Neutrophil (primary cell): ENCODE data around the gene HK1.

ENCODE experiments used
- H3K27ac ChIP-seq: fragments of 200-600 bp; sonication (generic); 2 replicates; pipeline ENCODE4 v1.5.1; 2016; ENCODE audit warnings: mild to moderate bottlenecking, moderate library complexity
- H3K27me3 ChIP-seq: fragments of 200-600 bp; sonication (generic); 2 replicates; pipeline ENCODE4 v1.6.0; 2016; ENCODE audit warnings: mild to moderate bottlenecking
- H3K36me3 ChIP-seq: fragments of 200-600 bp; sonication (generic); 2 replicates; pipeline ENCODE4 v1.5.1; 2017
- H3K4me1 ChIP-seq, 2 experiments: fragments of 200-600 bp in 1 of 2; sonication (generic) in 1 of 2; 1 replicate in 1 of 2; 2 replicates in 1 of 2; pipeline versions ENCODE4 v1.5.1 to v1.6.1; 2013 to 2016; ENCODE audit warnings: low read depth in 1 of 2, low read length in 1 of 2, mild to moderate bottlenecking in 1 of 2, moderate library complexity in 1 of 2; ENCODE audit not compliant: control insufficient read depth in 1 of 2, insufficient read depth in 1 of 2
- H3K4me3 ChIP-seq, 2 experiments: fragments of 200-600 bp in 1 of 2; sonication (generic) in 1 of 2; 1 replicate in 1 of 2; 2 replicates in 1 of 2; pipeline ENCODE4 v1.5.1; 2013 to 2016; ENCODE audit warnings: low read depth in 1 of 2, low read length in 1 of 2, mild to moderate bottlenecking in 1 of 2, moderate library complexity in 1 of 2
- H3K9me3 ChIP-seq: fragments of 200-600 bp; sonication (generic); 2 replicates; pipeline ENCODE4 v1.5.1; 2016
- TF ChIP-seq, protein P1 (sequence below): fragments of 200-600 bp; sonication (generic); IDR thresholded peaks from 2 replicates; pipeline ENCODE4 v1.5.1; 2016; ENCODE audit warnings: antibody characterized with exemption

Gene HK1

DNA sequence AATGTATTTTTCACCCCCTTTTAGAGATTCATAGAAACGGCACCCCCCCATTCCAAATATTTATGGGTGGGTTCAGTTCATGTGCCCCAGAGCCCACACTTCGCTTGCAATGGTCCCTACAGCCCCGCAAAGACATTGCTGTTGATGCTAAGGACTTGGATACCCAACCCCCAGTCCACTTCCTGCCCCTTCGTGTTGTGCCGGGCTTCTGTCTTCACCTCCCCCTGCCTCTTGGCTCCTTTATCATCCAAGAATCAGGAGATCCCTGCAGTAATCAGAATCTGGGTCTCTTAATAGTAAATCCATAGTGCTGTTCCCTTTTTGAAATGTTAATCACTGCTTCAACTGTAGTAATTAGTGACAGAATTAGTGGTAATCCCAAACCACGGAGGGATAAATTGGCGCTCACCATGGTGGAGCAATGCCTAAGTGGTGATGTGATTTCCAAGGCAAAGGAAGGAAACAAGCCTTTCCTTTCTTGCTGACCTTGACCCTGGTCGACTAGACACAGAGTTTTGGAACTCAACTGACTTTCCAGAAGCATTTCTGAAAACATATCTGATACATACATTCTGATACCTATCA lies 67.7 kb downstream of the HK1 start:
- H3K9me3 ChIP-seq: no peaks in the 10 kb centered on the region
- TF ChIP-seq, protein P1, sequence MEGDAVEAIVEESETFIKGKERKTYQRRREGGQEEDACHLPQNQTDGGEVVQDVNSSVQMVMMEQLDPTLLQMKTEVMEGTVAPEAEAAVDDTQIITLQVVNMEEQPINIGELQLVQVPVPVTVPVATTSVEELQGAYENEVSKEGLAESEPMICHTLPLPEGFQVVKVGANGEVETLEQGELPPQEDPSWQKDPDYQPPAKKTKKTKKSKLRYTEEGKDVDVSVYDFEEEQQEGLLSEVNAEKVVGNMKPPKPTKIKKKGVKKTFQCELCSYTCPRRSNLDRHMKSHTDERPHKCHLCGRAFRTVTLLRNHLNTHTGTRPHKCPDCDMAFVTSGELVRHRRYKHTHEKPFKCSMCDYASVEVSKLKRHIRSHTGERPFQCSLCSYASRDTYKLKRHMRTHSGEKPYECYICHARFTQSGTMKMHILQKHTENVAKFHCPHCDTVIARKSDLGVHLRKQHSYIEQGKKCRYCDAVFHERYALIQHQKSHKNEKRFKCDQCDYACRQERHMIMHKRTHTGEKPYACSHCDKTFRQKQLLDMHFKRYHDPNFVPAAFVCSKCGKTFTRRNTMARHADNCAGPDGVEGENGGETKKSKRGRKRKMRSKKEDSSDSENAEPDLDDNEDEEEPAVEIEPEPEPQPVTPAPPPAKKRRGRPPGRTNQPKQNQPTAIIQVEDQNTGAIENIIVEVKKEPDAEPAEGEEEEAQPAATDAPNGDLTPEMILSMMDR: no peak
- H3K27me3 ChIP-seq: no peaks in the 10 kb centered on the region
- H3K4me3 ChIP-seq: no peak overlapping the region
- H3K27ac ChIP-seq: peak overlapping the region; percentile 48
- peaks cover 67% of the 10 kb centered on the region in 2 experiments for H3K4me1 ChIP-seq
- peaks cover 12% of the 10 kb centered on the region for H3K36me3 ChIP-seq

DNA sequence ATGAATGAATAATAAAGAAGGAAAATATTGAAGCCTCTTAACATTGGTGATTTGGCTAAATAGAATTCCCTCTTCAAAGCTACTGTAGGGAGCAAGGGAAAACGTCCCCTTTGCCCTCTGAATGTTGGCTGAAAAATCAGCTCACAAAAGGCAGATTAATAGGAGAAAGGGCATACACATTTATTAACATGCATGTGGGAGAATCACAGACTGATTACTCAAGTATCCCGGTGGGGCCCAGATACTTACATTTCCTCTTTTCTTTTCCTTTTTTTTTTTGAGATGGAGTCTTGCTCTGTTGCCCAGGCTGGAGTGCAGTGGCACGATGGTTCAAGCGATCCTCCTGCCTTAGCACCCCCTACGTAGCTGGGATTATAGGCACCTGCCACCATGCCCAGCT lies 68.5 kb downstream of the HK1 start:
- peaks cover 12% of the 10 kb centered on the region for H3K36me3 ChIP-seq
- TF ChIP-seq, protein P1: no peak
- H3K4me3 ChIP-seq: no peak overlapping the region
- H3K27me3 ChIP-seq: no peaks in the 10 kb centered on the region
- H3K27ac ChIP-seq: peak overlapping the region; percentile 84
- no peaks in the 10 kb centered on the region for H3K9me3 ChIP-seq
- H3K4me1 ChIP-seq: peaks cover 67% of the 10 kb centered on the region in 2 experiments

DNA sequence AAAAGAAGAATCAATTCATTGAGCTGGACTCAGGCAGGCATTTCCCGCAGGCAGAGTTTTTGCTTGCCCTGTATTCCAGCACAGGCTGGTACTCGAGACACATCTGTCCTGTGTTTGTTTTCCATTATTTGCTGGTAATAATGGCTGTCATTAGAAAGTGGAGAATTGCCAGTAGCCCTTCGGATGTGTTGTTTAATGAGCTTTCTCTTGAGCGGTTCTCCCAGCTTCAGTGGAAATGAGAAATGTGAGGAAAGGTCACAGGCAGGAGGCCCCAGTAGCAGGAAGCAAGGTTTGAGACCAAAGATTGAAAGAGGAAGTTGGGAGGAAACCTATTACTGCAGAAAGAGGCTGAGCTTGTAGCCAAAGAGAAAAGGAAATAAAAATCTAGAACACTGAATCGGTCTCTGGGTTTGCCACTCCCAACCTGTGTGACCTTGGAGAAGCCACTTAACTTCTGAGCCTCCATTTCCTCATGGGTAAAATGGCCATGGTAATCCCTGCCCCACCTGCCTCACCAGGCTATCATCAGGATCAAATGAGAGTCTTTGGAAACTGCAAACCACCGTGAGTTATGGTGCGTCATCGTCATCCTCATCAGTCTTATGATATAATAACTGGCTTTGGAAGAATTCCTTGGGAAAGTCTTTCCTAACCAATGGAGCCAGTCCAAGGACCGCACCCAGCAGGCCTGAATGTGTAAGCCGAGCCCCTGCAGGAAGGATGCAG lies 70.7 kb downstream of the HK1 start:
- Histone ChIP-seq H3K27me3 (no peaks in the 10 kb centered on the region), H3K4me1 (peaks cover 62 to 66% of the 10 kb centered on the region in 2 experiments), H3K27ac (peak overlapping the region; percentile 84), H3K9me3 (no peaks in the 10 kb centered on the region), H3K4me3 (peak overlapping the region; percentile 7 to 39), H3K36me3 (peaks cover 7% of the 10 kb centered on the region)
- TF ChIP-seq, protein P1: no peak

DNA sequence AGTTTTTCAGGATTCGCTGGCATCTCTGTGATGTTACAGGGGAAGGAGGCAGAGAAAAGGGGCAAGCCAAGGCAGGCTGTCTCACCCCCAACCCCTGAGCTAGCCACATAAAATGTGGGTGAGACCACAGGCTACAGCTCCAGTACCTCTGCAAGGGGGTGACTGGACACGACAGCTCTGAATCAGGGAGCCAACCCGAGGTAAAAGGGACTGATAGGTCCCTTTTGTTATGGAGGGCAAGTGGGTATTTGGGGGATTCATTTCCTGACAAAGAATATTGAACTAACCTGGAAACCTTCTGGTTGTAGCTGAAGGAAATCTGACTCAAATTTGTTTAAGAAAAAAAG lies 71.2 kb downstream of the HK1 start:
- Histone ChIP-seq H3K27me3 (no peaks in the 10 kb centered on the region), H3K27ac (peak overlapping the region; percentile 84), H3K9me3 (no peaks in the 10 kb centered on the region)

DNA sequence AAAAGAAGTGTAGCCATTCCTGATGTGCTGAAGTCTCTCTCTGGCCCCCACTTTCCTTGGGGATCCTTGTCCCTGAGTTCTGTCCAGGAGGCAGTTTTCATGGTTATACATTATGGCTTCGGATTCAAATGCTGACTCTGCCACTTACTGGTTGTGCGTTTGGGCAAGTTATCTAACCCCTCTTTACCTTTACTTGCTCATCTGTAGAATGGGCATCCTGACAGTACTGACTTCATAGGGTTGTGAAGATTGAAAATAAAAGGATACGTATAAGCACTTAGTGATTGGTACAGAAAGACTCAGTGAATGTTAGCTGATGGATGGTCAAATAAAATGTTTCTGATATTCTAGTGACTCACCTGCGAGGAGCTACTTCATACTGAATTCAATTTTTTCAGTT lies 73.3 kb downstream of the HK1 start:
- TF ChIP-seq, protein P1: no peak
- Histone ChIP-seq H3K4me3 (no peak overlapping the region), H3K4me1 (peaks cover 44 to 45% of the 10 kb centered on the region in 2 experiments), H3K27me3 (no peaks in the 10 kb centered on the region), H3K27ac (no peak overlapping the region), H3K9me3 (no peaks in the 10 kb centered on the region), H3K36me3 (no peaks in the 10 kb centered on the region)

More for the DNA sequence above, 71.2 kb downstream of the HK1 start:
- Histone ChIP-seq H3K4me1 (peaks cover 60% of the 10 kb centered on the region in 2 experiments), H3K36me3 (peaks cover 2% of the 10 kb centered on the region), H3K4me3 (peak overlapping the region; percentile 7 to 39)
- TF ChIP-seq, protein P1: no peak
